NCI-H2081 treated with DMSO at 0.1 percent for 48 hours (cell line): ENCODE measurements around the gene PRSS35.
"Not testable (repeated sequence)": the region's sequence is repeated elsewhere in the genome, so short reads cannot be mapped to it uniquely, and the experiment has no call there.

Experiments used
- DNase-seq: peaks from one replicate; lab custom pipeline; 2025; lab: John Stamatoyannopoulos, UW

PRSS35 gene, protein sequence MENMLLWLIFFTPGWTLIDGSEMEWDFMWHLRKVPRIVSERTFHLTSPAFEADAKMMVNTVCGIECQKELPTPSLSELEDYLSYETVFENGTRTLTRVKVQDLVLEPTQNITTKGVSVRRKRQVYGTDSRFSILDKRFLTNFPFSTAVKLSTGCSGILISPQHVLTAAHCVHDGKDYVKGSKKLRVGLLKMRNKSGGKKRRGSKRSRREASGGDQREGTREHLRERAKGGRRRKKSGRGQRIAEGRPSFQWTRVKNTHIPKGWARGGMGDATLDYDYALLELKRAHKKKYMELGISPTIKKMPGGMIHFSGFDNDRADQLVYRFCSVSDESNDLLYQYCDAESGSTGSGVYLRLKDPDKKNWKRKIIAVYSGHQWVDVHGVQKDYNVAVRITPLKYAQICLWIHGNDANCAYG

DNA sequence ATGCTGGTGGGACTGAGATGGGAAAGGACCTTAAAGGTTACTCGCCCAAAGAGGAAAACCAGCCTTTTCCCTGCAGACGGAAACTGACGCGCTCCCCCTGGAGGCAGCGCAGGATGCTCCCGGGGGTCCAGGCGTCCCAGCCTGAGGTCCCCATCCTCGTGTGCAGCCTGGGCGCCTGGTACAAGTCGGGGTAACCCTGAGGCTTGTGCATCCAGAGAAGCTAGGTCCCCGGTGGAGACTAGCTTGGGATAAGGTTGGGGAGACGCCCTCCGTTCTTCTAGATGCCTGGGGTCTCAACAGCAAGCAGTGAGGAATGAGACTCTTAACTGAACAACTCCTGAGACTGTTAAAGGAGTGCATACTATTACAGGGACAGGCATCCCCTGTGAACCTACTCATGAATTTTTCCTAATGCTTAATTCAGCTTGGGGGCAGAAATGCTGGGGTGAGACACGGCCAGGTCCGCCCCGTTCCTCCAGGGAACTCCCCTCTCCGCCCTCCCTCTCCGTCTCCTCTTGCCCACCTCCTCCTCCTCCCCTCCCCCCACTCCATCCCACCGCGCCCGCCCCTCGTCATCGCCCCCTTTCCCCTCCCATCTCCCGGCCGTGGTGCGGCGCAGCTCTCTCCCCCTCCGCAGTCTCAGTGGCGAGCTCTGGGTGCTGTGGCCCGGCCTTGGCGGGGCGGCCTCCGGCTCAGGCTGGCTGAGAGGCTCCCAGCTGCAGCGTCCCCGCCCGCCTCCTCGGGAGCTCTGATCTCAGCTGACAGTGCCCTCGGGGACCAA, at the start of gene PRSS35:
Gene PRSS35 (plus strand): TSS at position 634 of the 781 bp plus-strand sequence. CDS start 10,908 bp downstream, outside the sequence.
- DNase-seq = no peak

DNA sequence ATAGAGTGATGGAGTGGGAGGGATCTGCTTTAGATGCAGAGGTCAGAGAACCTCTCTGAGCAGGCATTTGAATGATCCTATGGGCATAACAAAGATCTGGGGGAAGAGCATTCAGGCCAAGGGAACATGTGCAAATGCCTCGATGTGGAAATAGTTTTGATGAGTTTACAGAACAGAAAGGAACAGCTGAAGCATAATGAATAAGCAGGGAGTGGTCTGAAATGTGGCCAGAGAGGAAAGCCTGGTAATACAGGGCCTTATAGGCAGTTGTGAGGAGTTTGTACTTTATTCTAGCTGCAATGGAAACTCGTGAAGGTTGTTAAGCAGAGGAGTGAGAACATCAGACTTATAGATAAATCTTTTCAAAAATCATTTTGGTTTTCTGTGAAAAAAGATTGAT, 48.4 kb upstream of the PRSS35 start:
- no peak for DNase-seq

DNA sequence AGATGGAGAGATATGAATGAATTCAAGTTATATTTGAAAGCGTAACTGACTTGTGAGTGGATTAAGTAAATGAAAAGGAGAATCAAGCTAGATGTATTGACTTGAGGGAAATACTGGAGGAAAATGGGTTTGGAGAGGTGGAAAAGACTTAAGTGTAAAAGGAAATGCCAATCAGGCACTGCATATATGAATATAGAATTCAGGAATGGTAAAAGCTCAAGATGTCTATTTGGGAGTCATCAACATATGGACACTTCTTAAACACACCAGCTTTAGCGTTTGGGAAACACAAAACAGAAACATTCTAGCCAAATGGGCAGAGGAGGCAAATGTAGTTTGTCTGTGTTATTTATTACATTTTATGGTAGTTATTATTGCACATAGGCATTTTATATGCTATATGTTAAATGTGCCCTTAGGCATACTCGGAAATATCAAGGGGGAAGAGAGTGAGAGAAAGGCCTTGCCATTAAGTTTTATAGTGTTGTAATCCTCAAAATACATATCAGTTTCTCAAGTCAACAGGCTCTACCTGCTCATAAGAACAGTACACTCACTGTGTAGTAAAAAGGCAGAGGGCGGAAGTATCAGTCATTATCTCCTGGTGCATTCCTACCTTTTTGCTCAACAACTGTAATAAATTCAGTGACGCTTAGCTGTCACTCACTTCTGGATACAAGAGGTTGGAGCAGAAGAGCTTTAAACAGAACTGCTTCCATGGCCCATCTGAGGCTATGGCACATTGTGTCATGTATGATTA, 47.8 kb upstream of the PRSS35 start:
- DNase-seq = no peak

DNA sequence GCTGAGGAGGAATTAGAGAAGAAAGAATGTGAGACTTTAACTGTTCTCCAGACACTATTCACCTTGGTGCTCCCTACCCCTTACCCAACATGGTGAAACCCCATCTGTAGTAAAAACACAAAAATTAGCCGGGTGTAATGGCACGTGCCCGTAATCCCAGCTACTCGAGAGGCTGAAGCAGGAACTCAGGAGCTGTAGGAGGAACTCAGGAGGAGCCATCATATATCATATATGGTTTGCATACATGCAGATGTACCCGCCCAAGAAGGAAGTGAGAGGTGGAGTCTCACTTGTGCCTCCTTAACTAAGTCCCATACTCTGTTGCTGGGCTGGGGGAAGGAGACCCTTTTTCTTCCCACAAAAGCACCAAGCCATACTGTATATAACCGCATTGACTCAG, 46.0 kb upstream of the PRSS35 start:
- no peak for DNase-seq

DNA sequence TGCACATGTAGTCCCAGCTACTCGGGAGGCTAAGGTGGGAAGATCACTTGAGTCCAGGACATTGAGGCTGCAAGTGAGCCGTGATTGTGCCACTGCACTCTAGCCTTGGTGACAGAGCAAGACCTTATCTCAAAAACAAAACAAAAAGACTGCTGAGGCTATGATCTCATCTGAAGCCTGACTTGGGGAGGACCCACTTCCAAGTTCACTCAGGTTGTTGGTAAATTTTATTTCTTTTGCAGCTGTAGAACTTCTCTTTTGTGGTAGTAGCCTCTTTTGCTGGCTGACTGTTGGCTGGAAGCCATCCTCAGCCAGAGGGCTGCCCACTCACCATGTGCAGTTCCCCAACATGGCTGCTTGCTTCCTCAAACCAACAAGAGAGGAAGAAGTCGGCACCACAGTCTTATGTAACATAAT, 44.7 kb upstream of the PRSS35 start:
- no peak for DNase-seq

DNA sequence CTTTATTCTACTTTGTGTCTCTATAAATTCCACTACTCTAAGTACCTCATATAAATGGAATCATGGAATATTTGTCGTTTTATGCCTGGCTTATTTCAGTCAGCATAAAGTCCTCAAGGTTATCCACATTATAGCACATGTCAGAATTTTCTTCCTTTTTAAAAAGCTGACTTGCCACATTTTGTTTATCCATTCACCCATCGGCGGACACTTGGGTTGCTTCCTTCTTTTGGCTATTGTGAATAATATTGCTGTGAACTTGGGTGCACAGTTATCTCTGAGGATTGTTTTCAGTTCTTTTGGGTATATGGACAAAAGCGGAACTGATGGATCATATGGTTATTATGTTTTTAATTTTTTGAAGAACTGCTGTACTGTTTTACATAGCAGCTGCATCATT, 42.3 kb upstream of the PRSS35 start:
- no peak for DNase-seq

DNA sequence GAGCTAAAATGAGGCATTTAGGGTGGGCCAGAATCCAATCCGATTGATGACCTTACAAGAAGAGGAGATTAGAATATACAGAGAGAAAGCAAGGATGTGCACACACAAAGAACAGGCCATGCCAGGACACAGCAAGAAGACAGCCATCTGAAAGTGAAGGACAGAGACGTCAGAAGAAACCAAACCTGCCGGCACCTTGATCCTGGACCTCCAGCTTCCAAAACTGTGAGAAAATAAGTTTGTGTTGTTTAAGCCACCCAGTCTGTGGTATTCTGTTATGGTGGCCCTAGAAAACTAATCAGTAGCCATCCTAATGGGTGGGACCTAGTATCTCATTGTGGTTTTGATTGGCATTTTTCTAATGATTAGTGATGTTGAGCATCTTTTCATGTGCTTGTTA, 41.7 kb upstream of the PRSS35 start:
- no peak for DNase-seq

DNA sequence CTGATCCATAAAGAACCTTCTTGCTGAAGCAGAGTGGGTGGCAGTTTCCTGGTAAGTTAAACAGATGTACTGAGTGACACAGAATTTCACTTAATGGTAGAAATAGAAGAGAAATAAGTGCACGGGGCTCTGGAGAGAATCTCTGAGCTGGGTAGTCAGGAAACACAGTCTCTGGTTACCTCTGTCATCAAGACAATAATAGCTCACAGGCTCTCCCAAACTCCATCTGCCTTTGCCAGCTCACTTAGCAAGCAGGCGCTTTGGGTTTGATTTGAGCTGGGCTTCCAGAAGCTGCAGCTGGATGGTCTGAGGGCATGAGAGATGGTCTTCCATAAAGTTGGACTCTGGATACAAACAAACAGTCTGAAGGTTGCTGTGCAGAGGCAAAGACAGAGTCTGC, 39.6 kb upstream of the PRSS35 start:
- no peak for DNase-seq

DNA sequence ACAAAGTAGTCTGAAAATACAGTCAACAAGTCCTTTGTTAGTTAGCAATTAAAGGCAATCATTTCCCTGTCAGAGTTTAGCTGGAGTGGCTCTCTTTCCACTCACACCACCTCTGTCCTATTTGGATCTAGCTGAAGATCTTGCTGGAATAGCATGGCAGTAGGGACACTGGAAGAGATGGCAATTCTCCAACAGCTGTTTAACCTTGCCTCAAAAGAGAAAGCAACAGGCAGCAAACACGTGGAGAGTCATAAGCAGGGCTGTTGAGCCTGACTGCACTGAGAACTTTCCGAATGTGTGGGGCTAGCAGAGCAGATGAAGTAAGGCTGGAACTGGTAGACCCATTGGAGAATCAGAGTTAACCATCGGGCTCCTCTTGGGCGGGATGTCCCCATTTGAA, 38.0 kb upstream of the PRSS35 start:
- DNase-seq = no peak

DNA sequence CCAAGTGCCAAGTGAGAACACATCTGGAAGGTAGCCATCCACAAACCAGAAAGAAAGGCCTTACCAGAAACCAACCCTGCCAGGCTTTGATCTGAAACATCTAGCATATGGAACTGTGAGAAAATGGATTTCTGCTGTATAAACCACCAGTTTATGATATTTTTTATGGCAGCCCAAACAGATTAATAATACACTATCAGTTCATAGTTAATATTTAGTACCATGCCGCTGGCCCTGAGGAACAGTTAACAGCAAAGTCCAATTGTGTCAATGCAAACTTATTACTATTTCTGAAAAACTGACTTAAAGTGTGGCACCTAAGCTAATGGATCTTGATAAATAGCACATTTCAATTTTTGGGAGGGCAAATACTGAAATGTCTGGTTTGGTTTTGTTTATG, 35.4 kb upstream of the PRSS35 start:
- no peak for DNase-seq

DNA sequence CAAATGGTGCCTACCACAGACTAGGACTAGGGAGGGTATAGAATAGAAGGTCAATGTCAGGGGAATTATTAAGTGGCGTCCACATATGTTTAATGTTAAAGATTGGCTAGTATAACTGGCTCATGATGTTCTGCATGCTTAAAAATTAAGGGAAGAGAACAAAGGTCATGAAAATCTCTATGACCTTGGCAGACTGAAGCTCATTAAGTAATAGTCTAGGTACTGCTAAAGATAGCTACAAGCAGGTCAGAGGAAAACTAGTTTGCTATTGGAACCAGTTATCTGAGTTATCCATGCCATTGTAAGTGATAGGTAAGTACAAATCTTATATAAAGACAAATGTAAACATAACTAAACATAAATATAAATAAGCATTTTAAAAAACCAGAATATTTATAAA, 32.9 kb upstream of the PRSS35 start:
- no peak for DNase-seq

DNA sequence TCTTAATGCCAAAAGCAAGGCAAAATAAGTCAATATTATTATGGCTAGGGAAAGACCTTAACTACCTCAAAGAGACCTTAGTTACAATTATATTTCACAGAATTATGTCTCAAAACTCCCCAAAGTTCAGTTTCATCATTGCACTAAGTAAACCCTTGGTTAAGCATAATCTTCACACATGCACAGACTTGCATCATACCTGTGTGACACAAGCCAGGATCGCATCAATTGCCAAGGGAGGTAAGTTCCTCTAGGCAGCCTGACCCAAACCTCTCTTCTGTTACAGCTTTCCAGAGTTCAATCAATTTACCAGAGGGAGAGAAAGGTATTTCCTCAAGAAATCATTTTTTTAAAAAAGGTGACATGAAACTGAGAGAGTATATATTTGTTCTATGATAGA, 31.9 kb upstream of the PRSS35 start:
- DNase-seq = no peak

DNA sequence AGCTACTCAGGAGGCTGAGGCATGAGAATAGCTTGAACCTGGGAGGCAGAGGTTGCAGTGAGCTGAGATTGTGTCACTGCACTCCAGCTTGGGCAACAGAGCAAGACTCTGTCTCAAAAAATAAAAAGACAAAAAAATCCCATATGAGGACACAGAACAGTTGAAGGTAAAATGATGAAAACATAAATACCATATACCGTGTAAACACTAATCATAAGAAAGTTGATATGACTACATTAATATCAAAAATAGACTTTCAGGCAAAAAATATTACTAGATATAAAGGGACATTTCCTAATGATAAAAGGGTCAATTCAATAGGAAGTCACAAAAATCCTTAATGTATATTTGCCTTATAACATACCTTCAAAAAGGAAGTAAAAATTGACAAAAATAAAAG, 30.4 kb upstream of the PRSS35 start:
- not testable (repeated sequence) for DNase-seq

DNA sequence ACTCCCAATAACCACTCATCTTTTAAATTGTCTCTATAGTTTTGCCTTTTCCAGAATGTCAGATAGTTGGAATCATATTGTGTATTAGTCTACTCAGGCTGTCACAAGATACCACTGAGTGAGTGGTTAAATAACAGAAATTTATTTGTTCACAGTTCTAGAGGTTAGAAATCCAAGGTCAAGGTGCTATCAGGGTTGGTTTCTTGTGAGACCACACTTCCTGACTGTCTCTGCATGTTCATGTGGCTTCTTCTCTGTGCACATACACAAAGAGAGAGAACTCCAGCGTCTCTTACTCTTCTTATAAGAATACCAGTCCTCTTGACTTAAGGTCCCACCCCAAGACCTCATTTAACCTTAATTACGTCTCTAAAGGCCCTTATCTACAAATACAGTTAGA, 23.9 kb upstream of the PRSS35 start:
- no peak for DNase-seq

DNA sequence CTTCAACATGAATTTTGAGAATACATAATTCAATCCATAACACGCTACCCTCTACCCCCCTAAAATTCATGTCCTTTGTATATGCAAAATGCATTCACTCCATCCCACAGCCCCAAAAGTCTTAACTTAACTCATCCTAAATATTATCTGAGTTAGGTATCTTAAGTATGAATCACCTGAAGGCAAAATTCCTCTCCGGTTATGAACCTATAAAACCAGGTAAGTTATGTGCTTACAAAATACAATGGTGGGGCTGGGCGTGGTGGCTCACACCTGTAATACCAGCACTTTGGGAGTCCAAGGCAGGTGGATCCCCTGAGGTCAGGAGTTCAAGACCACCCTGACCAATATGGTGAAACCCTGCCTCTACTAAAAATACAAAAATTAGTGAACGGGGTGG, 23.5 kb upstream of the PRSS35 start:
- DNase-seq = no peak

DNA sequence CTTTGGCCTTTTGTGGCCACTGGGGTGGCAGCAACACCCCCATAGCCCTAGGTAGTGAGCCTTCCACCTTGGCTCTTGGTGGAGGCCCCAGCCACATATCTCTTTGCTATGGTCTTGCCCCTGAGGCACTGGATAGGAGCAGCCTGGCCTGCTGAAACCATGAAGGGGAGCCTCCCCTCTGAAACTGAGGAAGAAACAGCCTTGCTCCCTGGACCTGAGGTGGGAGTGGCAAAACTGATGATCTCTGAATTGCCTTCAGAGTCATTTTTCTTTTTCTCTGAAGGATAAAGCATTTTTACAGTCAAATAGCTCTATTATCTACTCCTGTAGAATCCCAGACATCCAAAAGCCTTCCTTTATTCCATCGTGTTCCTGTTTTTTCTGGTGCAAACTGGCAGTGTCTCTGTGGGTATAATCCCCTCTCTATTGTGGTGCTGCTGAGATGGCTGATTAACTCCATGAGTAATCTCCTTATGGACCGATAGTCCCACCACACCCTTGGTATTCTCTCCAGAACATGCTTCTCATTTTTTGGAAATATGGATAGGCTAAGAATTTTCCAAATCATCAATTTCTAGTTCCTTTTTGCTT, 22.0 kb upstream of the PRSS35 start:
- DNase-seq = no peak

DNA sequence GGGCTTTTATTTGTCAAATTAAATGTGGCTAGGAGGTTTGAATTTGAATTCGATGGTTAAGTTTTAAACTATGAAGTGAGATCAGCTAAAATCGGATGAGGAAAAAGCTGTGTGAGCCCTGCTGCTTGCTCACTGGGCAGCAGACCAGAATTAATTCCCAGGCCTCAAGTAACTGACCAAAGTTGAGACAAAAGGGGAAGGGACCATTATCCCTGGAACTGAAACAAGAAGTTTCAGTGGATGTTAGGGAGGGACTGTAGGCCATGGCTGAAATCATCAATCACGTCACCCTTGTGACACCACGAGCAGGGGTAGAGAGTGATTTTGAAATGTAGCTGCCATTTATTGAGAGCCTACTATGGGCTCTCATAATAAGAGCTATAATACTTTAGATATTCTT, 7.0 kb upstream of the PRSS35 start:
- no peak for DNase-seq

DNA sequence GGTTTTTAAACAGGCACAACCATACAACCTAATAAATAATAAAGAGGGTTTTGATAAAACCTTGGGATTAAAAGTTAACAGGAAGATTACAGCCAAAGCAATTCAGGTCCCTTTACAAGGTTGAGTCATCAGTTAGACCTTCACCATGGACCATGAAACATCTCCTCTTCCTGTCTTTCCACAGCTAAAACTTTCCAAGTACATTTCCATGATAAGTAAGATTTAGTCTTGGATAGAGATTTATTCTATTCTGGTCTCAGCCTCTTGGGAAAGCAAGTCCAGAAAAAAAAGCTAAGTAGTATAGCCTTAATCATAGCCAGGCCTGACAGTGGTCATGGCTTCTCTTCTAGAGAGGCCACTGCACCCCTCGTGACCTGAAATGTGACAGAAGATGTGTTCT, 2.9 kb upstream of the PRSS35 start:
- no peak for DNase-seq

DNA sequence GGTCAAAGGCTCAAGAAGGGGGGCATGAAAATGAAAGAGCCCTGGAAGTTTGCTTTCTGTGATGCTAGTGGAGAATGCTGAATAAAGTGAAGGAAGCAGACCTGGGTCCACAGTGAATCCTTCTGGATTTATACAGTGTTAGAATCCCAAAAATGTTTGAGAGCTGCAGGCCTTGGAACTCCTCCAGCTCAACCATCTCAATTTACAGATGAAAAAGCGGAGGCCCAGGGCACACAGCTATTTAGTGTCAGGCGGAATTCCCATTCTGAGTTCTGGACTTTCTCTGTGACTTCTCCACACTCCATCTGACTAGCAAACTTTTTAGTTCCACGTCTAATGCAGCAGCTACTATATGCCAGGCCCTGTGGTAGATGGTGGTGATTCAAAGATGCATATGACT, 1.5 kb upstream of the PRSS35 start:
- DNase-seq = no peak

DNA sequence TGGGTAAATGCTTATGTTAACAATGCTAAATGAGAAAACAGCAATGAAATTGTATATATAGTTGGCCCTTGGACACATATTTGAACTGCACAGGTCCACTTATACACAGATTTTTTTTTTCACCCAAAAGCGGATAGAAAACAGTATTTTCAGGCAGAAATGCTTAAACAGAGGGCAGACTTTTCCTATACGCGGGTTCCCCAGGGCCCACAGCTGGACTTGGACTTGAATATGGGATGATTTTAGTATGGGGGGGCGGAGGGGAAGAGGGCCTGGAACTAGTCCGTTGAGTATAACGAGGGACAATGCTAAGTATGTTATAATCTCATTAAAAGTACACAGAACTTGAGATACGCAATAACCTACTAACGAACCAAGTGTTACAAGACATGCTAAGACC, 1.1 kb upstream of the PRSS35 start:
- DNase-seq = no peak

DNA sequence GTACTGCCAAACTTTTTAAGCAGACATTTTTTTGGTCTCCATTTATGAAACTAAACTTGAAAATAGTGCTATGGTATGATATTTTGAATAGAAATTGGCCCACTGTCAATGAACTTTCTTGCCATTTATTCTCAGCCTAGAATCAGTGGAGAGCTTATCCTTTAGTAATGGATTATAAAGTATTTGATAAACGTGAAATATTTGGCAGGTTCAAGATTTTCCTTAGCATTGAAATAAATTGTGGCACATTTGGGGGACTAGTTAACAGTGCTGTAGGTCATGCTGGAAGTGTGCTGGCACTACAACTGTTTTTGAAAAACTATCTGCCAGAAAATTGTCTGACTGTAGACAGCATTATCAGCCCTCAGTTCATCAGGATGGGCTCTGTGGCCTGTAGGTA, 2.1 kb downstream of the PRSS35 start:
- DNase-seq = no peak

DNA sequence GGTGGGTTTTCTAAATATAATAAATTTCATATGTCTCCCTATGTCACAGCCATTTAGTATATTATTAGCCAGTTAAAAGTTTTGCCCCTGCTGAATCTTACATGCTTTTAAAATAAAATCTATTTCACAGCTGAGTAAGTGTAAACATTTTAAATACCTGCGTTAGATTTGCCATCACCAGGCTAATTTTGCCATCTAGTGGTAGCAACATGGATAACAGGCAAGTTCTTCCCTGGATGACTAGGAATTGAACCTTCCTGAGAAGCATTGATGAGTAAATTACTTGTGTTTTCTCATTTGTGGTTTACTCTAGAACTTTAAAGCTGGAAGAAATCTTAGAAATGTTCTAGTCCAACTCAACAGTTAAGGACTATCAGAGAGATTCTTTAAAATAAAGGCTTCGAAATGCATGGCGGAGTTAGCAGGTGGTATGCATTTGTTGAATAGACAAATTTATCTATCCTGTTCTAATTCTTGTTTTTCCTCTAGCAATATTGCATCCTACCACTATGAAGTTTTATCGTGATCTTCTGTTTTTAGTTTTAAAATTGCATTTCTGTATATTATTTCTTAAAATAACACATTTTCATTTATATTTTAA, 2.6 kb downstream of the PRSS35 start:
- DNase-seq = no peak
